GM12874 (cell line): ENCODE data around the gene RENBP.

Experiments
- TF ChIP-seq, protein P1 (sequence below): IDR thresholded peaks from 2 replicates; pipeline ENCODE4 v1.5.1; 2011; ENCODE audit warnings: low read depth, mild to moderate bottlenecking, control low read depth, low read length, moderate library complexity; ENCODE audit not compliant: insufficient read depth

The RENBP gene

DNA sequence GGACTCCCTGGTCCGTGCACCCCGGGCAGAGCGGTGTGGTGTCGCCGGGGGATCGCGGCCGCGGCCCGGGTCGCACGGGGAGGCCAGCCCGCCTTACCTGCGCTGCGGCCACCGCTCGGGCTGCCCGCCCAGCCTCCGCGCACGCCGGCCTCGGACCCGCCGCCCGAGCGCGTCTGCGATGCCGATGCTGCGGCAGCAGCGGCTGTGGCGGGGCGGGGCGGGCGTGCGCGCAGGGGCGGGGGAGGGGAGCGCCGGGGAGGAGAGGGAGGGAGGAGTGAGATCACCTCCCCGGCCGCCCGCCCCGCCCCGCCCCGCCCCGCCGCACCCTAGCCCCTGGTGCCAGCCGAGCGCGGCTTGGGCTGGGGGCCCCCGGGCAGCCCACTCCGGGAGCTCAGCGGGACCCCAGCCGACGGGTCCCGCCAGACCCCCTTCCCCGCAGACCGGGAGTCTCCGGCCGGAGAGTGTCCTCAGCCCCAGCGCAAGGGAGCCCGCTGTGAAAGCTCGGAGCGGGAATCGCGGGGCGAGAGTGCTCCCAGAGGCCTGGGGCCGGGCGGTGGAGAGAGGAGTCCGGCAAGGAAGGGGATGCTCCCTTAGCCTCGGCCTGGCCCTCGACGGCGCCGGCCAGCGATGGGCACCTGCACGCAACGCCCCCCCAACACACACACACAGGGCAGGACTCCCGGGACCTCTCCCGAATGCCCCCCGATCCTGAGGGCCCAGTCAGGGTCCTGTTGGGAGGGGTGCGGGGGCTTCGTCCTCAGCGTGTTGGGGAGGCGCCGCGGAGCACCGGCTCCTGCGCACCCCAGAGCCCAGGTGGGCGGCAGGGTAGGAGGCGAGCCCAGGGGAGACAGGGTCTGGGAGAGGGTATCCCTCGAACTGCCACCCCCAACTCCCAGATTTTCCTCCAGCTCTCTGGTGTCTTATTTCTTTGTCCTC, 58.2 kb downstream of the RENBP start, which contains the start of gene L1CAM:
L1CAM (minus strand) TSS at position 206 of the 936 bp plus-strand sequence. CDS start 10,337 bp downstream, outside the sequence.
- TF ChIP-seq, protein P1, sequence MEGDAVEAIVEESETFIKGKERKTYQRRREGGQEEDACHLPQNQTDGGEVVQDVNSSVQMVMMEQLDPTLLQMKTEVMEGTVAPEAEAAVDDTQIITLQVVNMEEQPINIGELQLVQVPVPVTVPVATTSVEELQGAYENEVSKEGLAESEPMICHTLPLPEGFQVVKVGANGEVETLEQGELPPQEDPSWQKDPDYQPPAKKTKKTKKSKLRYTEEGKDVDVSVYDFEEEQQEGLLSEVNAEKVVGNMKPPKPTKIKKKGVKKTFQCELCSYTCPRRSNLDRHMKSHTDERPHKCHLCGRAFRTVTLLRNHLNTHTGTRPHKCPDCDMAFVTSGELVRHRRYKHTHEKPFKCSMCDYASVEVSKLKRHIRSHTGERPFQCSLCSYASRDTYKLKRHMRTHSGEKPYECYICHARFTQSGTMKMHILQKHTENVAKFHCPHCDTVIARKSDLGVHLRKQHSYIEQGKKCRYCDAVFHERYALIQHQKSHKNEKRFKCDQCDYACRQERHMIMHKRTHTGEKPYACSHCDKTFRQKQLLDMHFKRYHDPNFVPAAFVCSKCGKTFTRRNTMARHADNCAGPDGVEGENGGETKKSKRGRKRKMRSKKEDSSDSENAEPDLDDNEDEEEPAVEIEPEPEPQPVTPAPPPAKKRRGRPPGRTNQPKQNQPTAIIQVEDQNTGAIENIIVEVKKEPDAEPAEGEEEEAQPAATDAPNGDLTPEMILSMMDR = no peak
